OCI-LY7 (cell line): ENCODE data around the gene KRTDAP. TPM values are rescaled to one million over a fixed set of nuclear protein-coding genes. Genes with fewer than 3 reads are reported as not detected.

Source experiments
- BruUV-seq: library from RNA; stranded (reverse); fragments of 400-500 nt; replicated peaks from 2 replicates; lab custom pipeline; 2021; lab: Mats Ljungman, UMichigan
- CTCF ChIA-PET: fragments of 300-600 bp; sonication (Branson Sonifier 250); formaldehyde crosslinking; loops from one replicate; lab custom pipeline; 2022; ENCODE audit warnings: antibody characterized with exemption; ENCODE audit not compliant: unreplicated experiment; lab: Charles Lee
- POLR2A ChIA-PET: fragments of 300-600 bp; sonication (Branson Sonifier 250); formaldehyde crosslinking; loops from one replicate; lab custom pipeline; 2022; ENCODE audit warnings: antibody characterized with exemption; lab: Charles Lee
- DNase-seq: peaks from one replicate; pipeline ENCODE4 v3.0.0-alpha.2; 2015; ENCODE audit warnings: low spot score
- H2AFZ ChIP-seq: fragments of 200-600 bp; sonication (generic), shearing (Covaris generic); 2 replicates; pipeline ENCODE4 v1.6.1; 2014; ENCODE audit warnings: mild to moderate bottlenecking, antibody characterized with exemption, low read length, moderate library complexity
- H3K27ac ChIP-seq: fragments of 200-600 bp; sonication (generic); 2 replicates; pipeline ENCODE4 v1.5.1; 2014; ENCODE audit warnings: mixed run types, low read depth, mild to moderate bottlenecking, moderate library complexity, low read length, inconsistent platforms; ENCODE audit not compliant: poor library complexity, severe bottlenecking
- H3K36me3 ChIP-seq: fragments of 200-600 bp; sonication (generic); 2 replicates; pipeline ENCODE4 v1.6.1; 2014; ENCODE audit warnings: mild to moderate bottlenecking, antibody characterized with exemption, low read length, moderate library complexity, mixed read lengths; ENCODE audit not compliant: insufficient read depth
- H3K4me1 ChIP-seq: fragments of 200-600 bp; sonication (generic); 2 replicates; pipeline ENCODE4 v1.5.1; 2014; ENCODE audit warnings: mild to moderate bottlenecking, low read length; ENCODE audit not compliant: insufficient read depth, poor library complexity, severe bottlenecking
- H3K4me2 ChIP-seq: fragments of 200-600 bp; sonication (generic); 2 replicates; pipeline ENCODE4 v1.6.1; 2014; ENCODE audit warnings: mild to moderate bottlenecking, low read length
- H3K4me3 ChIP-seq: fragments of 200-600 bp; sonication (generic); 2 replicates; pipeline ENCODE4 v1.5.1; 2014; ENCODE audit warnings: mild to moderate bottlenecking, low read depth, low read length; ENCODE audit not compliant: poor library complexity, severe bottlenecking
- H3K79me2 ChIP-seq: fragments of 200-600 bp; sonication (generic); 2 replicates; pipeline ENCODE4 v1.6.1; 2016; ENCODE audit warnings: low read depth, mild to moderate bottlenecking, low read length, moderate library complexity, mixed read lengths; ENCODE audit not compliant: insufficient read depth
- H3K9me2 ChIP-seq: fragments of 200-600 bp; sonication (generic); 2 replicates; pipeline ENCODE4 v1.6.1; 2016; ENCODE audit warnings: mild to moderate bottlenecking, low read length, mixed read lengths; ENCODE audit not compliant: insufficient read depth
- H3K9me3 ChIP-seq: fragments of 200-600 bp; sonication (generic); 2 replicates; pipeline ENCODE4 v1.6.1; 2014; ENCODE audit warnings: mild to moderate bottlenecking, mixed run types, low read length, mixed read lengths
- H4K20me1 ChIP-seq: fragments of 200-600 bp; sonication (generic); 2 replicates; pipeline ENCODE4 v1.6.1; 2014; ENCODE audit warnings: mild to moderate bottlenecking, antibody characterized with exemption, low read length, moderate library complexity, mixed read lengths; ENCODE audit not compliant: insufficient read depth
- CTCF ChIP-seq: fragments of 200-600 bp; sonication (generic); conservative IDR thresholded peaks from 2 replicates; pipeline ENCODE4 v1.5.1; 2014; ENCODE audit warnings: mild to moderate bottlenecking, antibody characterized with exemption, low read length, moderate library complexity, mixed read lengths
- EZH2phosphoT487 ChIP-seq: fragments of 200-600 bp; sonication (generic); IDR thresholded peaks from 2 replicates; pipeline ENCODE4 v1.6.1; 2018; ENCODE audit warnings: low read depth, borderline replicate concordance, mild to moderate bottlenecking, mixed run types, antibody characterized with exemption, low read length, moderate library complexity, mixed read lengths
- intact Hi-C: fragments of 100-400 bp; cut with micrococcal nuclease; formaldehyde crosslinking; loops from one replicate; pipeline ENCODE4 v1.10.0; 2022; ENCODE audit not compliant: unreplicated experiment
- total RNA-seq, 2 experiments: library from RNA; depleted of rRNA in 1 of 2; stranded (reverse); fragments of >200 nt in 1 of 2; shearing (Covaris generic) in 1 of 2; gene quantifications; 2 replicates each; pipeline ENCODE4 v1.2.3, GENCODE V29; 2014 to 2022

KRTDAP gene
- total RNA-seq, 2 experiments from 2014 or later = not detected

- Histone ChIP-seq H4K20me1 (no peaks in the 10 kb centered on the region), H2AFZ (no peak overlapping the region), H3K4me3 (no peak overlapping the region), H3K4me2 (no peak overlapping the region), H3K27ac (no peak overlapping the region), H3K36me3 (no peaks in the 10 kb centered on the region), H3K4me1 (peaks cover 40% of the 10 kb centered on the region), H3K79me2 (no peaks in the 10 kb centered on the region), H3K9me2 (no peaks in the 10 kb centered on the region), H3K9me3 (no peaks in the 10 kb centered on the region)
- no TSS peak for BruUV-seq
- POLR2A ChIA-PET = no interaction called here
- CTCF ChIA-PET = no interaction called here
- intact Hi-C loops = no loop called here
- TF ChIP-seq CTCF (no peak), EZH2phosphoT487 (no peak)
- no peak for DNase-seq
Observed at GRCh38 chr19:35455616-35456201, 34.6 kb downstream of the KRTDAP start.

DNA sequence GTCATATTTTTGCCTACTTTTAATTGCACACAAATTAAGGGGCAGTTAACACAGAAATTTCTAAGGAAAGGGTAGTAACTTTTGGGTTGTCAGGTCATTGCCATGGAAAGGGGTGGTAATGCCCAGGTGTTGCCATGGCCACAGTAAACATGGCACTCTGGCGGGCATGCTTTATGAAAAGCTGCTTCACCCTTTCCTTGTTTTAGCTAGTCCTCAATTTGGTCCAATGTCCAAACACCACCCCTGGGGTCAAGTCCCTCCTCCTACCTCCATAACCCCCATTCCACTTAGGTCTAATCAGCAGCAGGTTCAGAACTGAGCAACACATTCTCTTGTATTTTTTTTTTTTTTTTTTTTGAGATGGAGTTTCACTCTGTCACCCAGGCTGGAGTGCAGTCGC lies 35.6 kb downstream of the KRTDAP start:
- no peak overlapping the region for H3K4me2 ChIP-seq
- no peaks in the 10 kb centered on the region for H3K9me3 ChIP-seq
- ChIA-PET CTCF (interaction anchor here (0.6 kb wide), 1 partner anchor 17 kb away, joined by 3 read pairs; no protein-coding TSS in a partner anchor), POLR2A (no interaction called here)
- H3K27ac ChIP-seq = no peak overlapping the region
- no peaks in the 10 kb centered on the region for H4K20me1 ChIP-seq
- H3K9me2 ChIP-seq = no peaks in the 10 kb centered on the region
- no TSS peak for BruUV-seq
- H3K4me3 ChIP-seq = no peak overlapping the region
- DNase-seq = no peak
- TF ChIP-seq CTCF (no peak), EZH2phosphoT487 (no peak)
- intact Hi-C loops = no loop called here
- H3K4me1 ChIP-seq = peaks cover 30% of the 10 kb centered on the region
- H2AFZ ChIP-seq = no peak overlapping the region
- no peaks in the 10 kb centered on the region for H3K79me2 ChIP-seq
- H3K36me3 ChIP-seq = no peaks in the 10 kb centered on the region

- TF ChIP-seq EZH2phosphoT487 (no peak), CTCF (no peak)
- DNase-seq = peak; percentile 43
- H3K9me2 ChIP-seq = no peaks in the 10 kb centered on the region
- no peak overlapping the region for H2AFZ ChIP-seq
- no peaks in the 10 kb centered on the region for H4K20me1 ChIP-seq
- H3K9me3 ChIP-seq = no peaks in the 10 kb centered on the region
- no peaks in the 10 kb centered on the region for H3K79me2 ChIP-seq
- no peaks in the 10 kb centered on the region for H3K4me1 ChIP-seq
- BruUV-seq = no TSS peak
- no peak overlapping the region for H3K4me3 ChIP-seq
- intact Hi-C loops = no loop called here
- H3K36me3 ChIP-seq = no peaks in the 10 kb centered on the region
- POLR2A ChIA-PET = no interaction called here
- no peak overlapping the region for H3K4me2 ChIP-seq
- H3K27ac ChIP-seq = no peak overlapping the region
- CTCF ChIA-PET = no interaction called here
Observed at GRCh38 chr19:35451338-35452096, 38.7 kb downstream of the KRTDAP start.
